Smooth muscle cell of the umbilical artery (primary cell): ENCODE data around the gene AKAP4. TPM values are rescaled to one million over a fixed set of nuclear protein-coding genes. Genes with fewer than 3 reads are reported as not detected.

Experiments used
- total RNA-seq: library from RNA; depleted of rRNA; stranded (reverse); fragments of >200 nt; gene quantifications from 2 replicates; pipeline ENCODE4 v1.2.3, GENCODE V29; 2014

AKAP4 gene, protein sequence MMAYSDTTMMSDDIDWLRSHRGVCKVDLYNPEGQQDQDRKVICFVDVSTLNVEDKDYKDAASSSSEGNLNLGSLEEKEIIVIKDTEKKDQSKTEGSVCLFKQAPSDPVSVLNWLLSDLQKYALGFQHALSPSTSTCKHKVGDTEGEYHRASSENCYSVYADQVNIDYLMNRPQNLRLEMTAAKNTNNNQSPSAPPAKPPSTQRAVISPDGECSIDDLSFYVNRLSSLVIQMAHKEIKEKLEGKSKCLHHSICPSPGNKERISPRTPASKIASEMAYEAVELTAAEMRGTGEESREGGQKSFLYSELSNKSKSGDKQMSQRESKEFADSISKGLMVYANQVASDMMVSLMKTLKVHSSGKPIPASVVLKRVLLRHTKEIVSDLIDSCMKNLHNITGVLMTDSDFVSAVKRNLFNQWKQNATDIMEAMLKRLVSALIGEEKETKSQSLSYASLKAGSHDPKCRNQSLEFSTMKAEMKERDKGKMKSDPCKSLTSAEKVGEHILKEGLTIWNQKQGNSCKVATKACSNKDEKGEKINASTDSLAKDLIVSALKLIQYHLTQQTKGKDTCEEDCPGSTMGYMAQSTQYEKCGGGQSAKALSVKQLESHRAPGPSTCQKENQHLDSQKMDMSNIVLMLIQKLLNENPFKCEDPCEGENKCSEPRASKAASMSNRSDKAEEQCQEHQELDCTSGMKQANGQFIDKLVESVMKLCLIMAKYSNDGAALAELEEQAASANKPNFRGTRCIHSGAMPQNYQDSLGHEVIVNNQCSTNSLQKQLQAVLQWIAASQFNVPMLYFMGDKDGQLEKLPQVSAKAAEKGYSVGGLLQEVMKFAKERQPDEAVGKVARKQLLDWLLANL
- not detected in 2 replicates for total RNA-seq

DNA sequence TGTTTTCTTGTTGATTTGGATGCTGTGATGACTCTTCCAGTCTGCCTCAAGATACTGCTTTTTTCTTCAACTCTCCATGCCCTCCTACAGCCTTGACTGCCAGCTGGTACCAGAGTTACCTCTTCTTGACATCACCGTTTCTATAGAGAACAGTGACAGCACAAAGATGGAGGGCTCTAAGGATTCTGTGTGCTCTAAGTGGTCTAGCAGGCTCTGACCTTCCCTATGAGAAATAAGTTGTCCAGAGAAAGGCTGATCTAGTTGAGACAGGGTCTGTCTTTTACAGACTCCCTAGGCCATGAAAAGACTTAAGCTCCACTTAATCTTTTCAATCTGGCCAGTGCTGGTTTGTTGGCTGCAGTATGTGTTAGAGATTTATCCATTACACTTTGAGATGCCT lies at the start of gene AKAP4:
AKAP4 (minus strand) TSS at position 101 of the 400 bp plus-strand sequence. CDS start 118 bp downstream, outside the sequence.

DNA sequence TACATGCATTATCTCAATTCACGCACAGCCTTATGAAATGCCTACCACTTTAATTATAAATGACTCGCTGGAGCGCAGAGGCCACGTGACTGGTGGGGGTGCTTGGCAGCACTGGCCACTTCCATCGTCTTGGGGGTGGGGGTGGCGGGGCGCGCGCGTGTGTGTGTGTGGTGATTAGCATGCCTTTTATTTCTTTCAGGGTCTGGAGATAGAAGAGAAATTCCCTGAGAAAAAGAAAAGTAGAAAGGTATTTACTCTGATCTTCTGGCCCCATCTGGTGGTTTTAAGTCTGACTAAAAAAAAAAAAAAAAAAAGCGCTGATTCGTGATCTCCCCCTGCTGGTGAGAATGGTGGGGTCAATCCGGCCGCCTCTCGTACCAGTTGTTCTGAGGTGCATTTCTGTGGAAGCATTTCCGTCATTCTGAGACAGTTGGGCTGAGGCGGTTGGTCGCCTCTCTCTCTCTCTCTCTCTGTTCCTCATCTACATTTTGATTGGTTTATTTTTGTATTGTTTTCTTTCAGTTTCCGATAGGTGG lies 3.6 kb upstream of the AKAP4 start, which contains the start of gene CCNB3:
CCNB3 (plus strand) TSS at position 402 of the 536 bp plus-strand sequence. CDS start 80,399 bp downstream, outside the sequence.

Other genes with a start within 250 kb of the AKAP4 start
- 0.09 and 0.30 TPM in 2 replicates for gene CCNB3, start 3.8 kb upstream of the AKAP4 start, total RNA-seq